GM18870 (cell line): ENCODE results near the gene STOML3.

Experiments
- ATAC-seq: cut with Tn5 transposase; IDR thresholded peaks from one replicate; pipeline ENCODE4 v1.9.1; 2021; ENCODE audit warnings: moderate library complexity; ENCODE audit not compliant: unreplicated experiment

Gene STOML3

DNA sequence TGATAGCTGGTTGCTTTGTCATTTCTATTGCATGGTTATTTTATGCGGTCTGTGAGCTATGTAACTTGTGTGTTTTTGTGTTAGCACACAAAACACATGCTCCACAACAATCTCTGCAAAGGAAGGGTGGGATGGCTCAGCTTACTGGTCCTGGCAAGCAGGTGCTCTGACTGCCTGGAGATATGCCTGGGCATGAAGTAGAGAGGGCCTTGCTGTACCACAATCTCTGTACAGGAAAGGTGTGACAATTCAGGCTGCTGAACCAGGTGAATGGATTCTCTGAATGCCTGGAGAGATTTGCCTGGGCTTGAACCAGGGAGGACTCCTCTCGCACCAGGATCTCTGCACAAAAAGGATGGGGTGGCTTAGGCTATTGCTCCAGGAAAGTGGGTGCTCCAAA lies 69.5 kb downstream of the STOML3 start:
- ATAC-seq: no peak
